ENCODE data around the gene TTC6.
A peak's percentile ranks its signal among the peaks of the same experiment; 100 is the strongest.
"Not testable (repeated sequence)": the region's sequence is repeated elsewhere in the genome, so short reads cannot be mapped to it uniquely, and the experiment has no call there.

TTC6 gene, protein sequence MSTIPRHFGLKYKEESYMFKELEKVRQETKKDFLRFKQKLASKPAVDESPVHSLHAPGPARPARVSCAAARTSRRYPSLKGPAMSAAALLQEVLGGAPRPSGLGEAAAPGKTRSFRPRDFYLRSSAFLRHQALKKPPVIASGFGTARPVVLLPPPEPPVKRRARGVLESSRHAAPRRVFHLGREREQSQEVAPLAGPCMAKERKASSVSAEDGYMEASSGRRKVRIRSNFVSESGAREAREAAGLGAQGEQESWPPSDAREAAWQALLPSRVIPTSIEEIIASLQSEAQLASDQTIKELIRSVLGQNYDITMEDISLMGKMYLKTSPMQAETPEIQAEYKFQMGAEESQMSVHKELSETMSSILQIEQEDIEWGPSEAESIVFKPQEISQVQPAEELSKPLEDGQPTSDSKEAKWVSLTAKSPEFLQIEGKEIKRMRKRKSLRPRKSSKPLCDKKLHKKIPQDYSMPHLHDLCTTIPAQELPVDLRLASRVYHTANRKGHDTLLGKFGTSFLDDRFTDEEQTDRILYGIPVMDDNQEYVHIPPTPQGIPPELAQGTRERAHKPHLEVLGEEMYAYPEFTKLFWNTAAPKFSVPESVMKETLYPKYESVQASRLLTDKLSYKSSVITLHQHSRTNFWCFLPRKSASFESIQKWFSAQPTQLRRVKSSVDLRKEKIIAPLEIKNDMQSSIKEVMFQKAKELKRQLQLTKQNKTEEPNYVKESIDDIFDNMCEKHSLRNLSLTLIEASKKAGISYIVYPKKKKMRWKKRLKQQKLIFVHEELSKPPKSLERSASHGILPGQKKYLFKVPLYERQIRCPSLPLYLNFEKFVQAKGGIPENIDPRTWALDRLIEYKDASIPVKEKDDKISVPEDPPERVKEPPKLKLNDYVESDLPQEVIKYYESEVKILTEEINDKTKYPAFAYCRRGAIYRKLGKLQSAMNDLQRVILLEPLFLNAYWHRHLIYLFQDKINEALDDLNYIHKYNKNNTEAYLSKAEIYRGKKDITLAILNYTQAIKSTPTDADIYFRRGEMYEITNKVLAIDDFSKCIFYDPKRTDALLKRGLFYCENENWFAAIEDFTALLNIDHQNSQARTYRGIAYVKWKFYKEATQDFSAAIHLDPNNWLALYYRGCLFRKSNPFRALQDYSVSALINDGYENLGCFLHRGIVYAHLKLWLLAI (N-terminal part only)

GRCh38 chr14:37594971-37595808, at the start of gene TTC6, which contains the start of gene FOXA1:
TTC6 (plus strand) TSS chr14:37595629; CDS start chr14:37622065, 26,436 bp downstream.
FOXA1 (minus strand) TSS chr14:37595249; CDS start chr14:37594972, 277 bp downstream.
- peak; percentile 78 for DNase-seq (ENCODE audit: low spot score)

- peak; percentile 5 for DNase-seq (ENCODE audit: low spot score)
These were observed 48.6 kb upstream of the TTC6 start for GRCh38 chr14:37546621-37547447.

- peak; percentile 39 for DNase-seq (ENCODE audit: low spot score)
These were observed 44.9 kb upstream of the TTC6 start for GRCh38 chr14:37550511-37550910.

- no peak for DNase-seq (ENCODE audit: low spot score)
These were observed 44.3 kb upstream of the TTC6 start for GRCh38 chr14:37551119-37551518.

GRCh38 chr14:37553935-37554550, 41.4 kb upstream of the TTC6 start:
- DNase-seq (ENCODE audit: low spot score), result no peak

- DNase-seq (ENCODE audit: low spot score), result not testable (repeated sequence)
These were observed 39.8 kb upstream of the TTC6 start for GRCh38 chr14:37555596-37555995.

GRCh38 chr14:37558740-37559139, 36.7 kb upstream of the TTC6 start:
- DNase-seq (ENCODE audit: low spot score), result no peak

DNA sequence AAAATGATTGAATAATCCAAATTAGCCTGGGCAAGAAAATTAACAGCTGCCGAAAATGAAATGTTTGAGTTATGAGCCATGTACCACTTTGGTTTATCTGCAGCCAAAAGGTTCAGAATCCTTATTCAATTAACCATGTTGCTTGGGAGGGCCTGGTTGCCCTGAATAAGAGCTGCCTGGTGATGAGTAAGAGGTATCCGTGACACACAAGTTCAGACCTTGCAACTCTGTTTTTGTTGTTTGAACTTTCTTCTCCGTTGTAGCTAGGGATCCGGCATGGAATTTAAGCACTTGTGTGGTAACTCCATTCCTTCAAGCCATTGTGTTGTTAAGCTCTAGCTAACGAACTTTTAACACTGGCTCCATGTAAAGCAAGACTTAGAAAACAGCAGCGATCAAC, 36.0 kb upstream of the TTC6 start:
- peak; percentile 17 for DNase-seq (ENCODE audit: low spot score)

- DNase-seq (ENCODE audit: low spot score), result no peak
These were observed 32.2 kb upstream of the TTC6 start for GRCh38 chr14:37563189-37563588.

DNA sequence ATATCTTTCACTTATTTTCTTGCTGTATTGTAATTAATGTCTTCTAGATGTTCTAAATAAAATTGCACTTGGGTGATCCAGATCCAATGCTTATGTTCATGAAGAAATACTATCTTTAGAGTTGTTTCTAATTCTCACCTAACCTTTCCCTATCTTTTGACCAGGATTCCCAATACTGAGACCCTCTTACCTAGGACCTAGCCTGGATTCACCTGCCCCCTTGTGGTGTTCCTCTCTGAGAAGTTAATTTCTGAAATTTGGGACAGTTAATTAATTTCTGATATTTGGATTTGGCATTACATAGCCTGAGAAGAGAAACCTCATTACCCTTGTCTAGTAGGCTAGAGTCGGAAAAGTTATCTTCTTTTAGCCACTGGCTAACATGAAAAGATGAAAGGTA, 29.9 kb upstream of the TTC6 start:
- no peak for DNase-seq (ENCODE audit: low spot score)

DNA sequence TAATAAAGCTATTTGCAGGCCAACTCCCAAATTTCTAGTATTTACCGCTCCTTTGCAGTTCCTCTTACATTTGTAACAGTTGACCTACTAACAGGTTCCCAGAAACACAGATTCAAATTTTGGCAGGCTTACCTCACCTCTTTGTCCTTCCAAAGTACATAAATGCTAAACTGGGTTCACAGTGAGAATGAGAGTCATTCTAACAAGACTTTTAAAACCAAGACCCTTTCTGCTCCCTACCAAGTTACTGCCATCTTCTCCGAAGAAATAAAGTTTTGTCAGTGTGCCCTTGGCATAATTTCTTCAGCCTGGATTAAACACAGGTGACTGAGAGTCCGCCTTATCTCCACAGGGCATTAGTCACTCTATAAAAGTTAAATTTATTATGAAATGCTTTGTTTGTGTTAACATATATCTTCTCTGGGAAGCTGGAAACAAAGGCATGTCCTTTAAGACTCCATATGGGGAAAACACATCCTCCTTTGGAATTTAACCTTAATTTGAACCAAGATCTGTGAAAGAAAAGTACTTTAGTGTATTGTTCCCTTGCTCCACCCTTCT, 28.5 kb upstream of the TTC6 start:
- no peak for DNase-seq (ENCODE audit: low spot score)

GRCh38 chr14:37569729-37570128, 25.7 kb upstream of the TTC6 start:
- DNase-seq (ENCODE audit: low spot score), result no peak

- DNase-seq (ENCODE audit: low spot score), result no peak
These were observed 24.0 kb upstream of the TTC6 start for GRCh38 chr14:37571391-37571790.

- DNase-seq (ENCODE audit: low spot score), result no peak
These were observed 22.1 kb upstream of the TTC6 start for GRCh38 chr14:37573356-37573755.

DNA sequence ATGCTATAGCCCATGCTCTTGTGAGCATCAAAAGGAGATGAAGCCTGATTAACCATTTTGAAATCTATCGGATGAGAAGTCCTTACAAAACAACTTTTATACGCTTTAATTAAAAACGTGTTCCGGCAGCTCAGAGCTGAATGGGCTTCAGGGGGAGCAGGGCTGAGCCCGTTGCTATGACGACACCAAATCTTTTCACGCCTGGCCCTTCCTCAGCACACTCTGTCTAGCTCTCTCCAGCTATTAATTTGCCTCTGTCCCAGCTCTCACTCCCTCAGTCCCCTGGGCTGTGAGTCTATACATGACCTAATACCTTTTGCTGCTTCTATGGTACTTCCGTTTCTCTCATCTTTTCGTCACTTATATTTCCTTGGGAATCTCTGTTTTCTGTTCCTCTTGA, 16.2 kb upstream of the TTC6 start:
- no peak for DNase-seq (ENCODE audit: low spot score)

DNA sequence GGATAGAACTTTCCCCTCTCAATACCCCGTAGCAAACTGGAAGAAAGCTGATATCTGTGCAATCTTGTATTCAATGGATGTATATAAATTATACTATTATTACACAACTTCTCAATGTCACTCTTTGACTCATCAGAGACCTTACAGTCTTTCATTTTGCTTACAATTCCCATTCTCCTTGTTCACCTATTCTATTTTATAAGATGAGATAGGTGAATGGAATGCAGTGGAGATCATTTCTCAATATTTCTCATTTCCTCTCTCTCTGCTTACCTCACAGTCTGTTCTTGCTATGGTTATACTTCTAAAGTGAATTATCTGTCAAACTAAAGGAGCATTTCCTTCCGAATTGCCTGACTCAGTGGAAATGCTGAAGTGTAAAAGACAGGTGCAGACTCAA, 15.3 kb upstream of the TTC6 start:
- DNase-seq (ENCODE audit: low spot score), result no peak

- DNase-seq (ENCODE audit: low spot score), result no peak
These were observed 11.8 kb upstream of the TTC6 start for GRCh38 chr14:37583358-37584210.

- no peak for DNase-seq (ENCODE audit: low spot score)
These were observed 11.0 kb upstream of the TTC6 start for GRCh38 chr14:37584211-37585100.
